Measurements from ENCODE around the gene NTRK2.
"Not testable (repeated sequence)": the region's sequence is repeated elsewhere in the genome, so short reads cannot be mapped to it uniquely, and the experiment has no call there.

Gene NTRK2

GRCh38 chr9:85040821-85041465 is 371.4 kb downstream of the NTRK2 start:
- no peak for DNase-seq

DNA sequence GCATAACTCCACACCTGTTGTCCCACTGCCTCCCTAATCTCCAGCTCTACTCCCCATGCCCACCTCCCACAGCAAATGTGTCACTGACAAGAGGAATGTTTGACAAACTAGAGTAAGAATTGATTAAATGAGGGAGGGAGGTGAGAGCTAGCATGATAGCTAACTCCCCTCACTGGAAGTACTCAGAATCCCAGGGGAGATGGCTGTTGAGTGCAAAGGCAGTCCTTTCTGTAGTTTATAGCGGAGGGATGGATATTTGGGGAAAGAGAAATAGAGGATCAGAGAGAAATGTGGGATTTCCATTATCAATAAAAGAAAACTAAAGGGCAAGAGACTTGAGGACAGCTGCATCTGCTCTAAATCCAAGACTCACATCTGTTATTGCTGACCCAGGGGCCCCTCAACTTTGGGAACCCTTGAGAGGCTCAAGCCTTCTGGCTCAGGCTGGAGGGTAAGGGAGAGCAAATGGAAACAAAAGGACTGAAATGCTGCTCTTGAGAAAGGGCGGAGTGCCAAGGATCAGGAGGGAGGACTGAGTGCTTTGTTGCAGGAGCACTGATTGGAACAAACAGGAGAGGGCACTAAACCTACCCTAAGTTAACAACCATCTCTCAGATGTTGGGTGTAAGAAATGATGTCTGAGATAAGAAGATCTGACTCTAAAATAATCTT is 372.1 kb downstream of the NTRK2 start:
- DNase-seq = no peak

DNA sequence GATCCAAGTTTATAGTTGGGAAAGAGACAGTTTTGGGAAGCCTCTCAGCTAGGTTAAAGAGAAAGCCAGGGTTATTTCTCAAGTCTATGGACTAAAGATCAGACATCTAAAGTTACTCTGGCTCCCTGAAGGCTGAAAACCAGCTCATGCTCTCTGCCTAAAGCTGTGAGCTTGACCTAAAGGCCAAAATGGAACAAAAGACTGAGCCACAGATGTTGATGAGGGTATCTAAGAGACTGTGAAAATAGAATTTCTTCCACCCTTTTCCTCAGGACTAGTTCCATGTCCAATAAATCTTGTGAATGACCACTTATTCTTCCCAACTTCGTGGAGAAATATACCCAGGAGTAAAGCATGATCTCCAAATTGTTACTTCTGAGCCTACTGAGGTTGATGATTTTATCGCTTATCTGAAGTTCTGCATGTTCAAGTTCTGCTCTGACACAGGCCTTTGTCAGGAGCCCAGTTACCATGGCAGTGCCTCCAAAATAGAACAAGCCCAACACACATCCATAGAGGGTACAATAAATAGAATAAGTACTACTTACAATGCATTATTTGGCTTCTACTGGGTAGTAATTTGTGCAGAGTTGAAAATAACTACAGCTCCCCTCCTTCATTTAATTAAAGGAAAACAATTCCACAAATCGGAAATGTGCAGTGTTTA is 373.6 kb downstream of the NTRK2 start:
- DNase-seq = no peak

DNA sequence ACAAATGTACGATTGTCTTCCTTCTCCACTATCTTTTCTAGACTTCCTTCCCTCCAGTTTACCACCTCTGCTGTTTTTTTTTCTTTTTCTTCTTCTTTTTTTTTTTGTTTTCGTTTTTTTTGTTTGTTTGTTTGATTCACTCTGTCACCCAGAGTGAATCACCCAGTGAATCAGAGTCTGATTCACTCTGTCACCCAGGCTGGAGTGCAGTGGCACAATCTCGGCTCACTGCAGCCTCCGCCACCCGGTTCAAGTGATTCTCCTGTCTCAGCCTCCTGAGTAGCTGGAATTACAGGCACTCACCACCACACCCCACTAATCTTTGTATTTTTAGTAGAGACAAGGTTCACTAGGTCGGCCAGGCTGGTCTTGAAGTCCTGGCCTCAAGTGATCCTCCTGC is 375.7 kb downstream of the NTRK2 start:
- no peak for DNase-seq

DNA sequence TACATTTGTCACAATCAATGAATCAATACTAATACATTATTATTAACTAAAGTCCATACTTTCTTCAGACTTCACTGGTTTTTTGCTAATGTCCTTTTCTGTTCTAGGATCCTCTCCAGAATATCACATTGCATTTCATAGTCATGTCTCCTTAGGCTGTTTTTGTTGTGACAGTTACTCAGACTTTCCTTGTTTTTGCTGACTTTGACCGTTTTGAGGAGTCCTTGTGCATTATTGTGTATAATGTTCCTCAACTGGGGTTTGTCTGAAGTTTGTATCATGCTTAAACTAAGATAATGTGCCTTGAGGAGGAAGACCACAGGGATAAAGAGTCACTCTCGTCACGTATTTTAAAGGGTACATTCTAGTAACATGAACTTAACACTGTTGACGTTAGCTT is 376.9 kb downstream of the NTRK2 start:
- DNase-seq = no peak

DNA sequence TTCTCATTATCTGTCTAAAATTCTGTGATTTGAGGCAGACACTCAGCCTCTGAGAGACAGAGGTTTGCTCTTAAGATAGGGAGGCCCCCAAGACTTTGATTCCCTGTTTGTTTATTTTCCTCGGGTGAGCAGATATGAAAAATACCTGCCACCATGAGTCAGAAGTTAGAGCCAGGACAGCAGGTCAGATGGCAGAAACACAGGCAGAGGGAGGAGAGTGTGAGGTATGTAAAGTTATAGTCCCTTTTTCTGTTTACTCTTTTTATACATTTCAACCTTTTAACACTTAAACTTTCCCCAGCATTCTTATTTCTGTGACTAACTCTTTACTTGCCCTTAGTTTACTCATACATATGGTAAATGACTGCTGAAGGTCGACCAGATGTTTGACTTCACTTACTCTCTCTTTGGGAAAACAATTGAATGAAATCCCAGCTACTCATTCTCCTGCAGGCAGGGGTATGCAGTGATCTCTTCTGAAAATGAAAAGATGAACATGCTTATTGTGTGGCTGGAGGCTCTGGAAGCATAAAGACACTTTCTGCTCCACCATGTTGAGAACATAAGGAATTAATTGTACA is 383.8 kb downstream of the NTRK2 start:
- DNase-seq = no peak

GRCh38 chr9:85054017-85054416 is 384.5 kb downstream of the NTRK2 start:
- no peak for DNase-seq

- DNase-seq = no peak
These were observed 386.1 kb downstream of the NTRK2 start for GRCh38 chr9:85055506-85056202.

GRCh38 chr9:85056203-85056572 is 386.7 kb downstream of the NTRK2 start:
- DNase-seq = no peak

- no peak for DNase-seq
These were observed 392.4 kb downstream of the NTRK2 start for GRCh38 chr9:85061969-85062368.

DNA sequence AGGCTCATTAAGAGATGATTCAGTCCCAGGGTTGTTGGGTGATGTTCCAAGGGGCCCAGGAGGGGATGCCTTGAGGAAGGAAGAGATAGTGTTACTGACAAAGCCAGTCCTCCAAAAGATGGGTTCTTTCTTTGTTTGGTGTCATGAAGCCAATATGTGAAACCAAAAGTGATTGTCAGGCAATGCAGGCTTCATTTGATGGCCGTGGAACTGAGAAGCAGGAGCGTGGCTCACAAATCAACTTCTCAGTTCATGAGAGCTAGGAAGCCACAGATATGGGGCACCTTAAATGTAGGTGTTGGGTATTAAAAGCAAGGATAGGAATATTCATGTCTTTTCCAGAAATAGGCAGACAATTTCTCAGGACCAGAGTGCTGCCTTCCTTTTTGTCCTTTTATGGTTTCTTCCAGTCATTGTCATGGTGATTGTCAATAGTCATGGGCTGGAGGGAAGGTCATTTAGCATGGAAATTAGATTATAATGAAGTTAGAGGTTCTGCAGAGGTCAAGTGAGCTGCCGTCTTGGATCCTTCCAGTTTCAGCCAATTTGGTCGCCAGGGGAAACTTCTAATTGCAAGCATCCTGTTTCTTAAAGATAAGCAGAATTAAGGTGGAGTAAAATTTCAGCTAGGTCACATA is 393.0 kb downstream of the NTRK2 start:
- DNase-seq = no peak

- DNase-seq = no peak
These were observed 395.4 kb downstream of the NTRK2 start for GRCh38 chr9:85064811-85065371.

DNA sequence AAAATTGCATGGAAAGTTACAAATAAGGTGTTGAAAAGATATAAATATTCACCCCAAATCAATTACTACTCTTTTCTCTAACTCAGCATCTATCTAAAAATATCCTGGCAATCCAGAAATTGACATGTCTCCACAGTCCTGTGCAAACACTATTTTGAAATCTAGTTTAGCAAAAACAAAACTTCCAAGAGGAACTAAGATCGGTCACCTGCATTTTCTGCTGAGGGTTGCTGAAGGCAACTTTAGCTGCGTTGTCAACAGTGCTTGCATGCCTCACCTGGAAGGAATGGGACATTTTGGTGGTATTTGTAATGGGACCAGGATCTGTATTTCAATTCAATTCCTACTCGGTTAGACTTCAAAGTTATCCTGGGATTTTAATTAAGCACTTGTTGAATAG is 398.3 kb downstream of the NTRK2 start:
- no peak for DNase-seq

GRCh38 chr9:85069421-85069820 is 399.9 kb downstream of the NTRK2 start:
- not testable (repeated sequence) for DNase-seq
